GM19025 (cell line): Measurements from ENCODE around the gene CFAP73.

Experiments
- ATAC-seq: cut with Tn5 transposase; IDR thresholded peaks from one replicate; pipeline ENCODE4 v1.9.1; 2021; ENCODE audit warnings: mild to moderate bottlenecking, low read depth, moderate library complexity; ENCODE audit not compliant: unreplicated experiment

The CFAP73 gene

DNA sequence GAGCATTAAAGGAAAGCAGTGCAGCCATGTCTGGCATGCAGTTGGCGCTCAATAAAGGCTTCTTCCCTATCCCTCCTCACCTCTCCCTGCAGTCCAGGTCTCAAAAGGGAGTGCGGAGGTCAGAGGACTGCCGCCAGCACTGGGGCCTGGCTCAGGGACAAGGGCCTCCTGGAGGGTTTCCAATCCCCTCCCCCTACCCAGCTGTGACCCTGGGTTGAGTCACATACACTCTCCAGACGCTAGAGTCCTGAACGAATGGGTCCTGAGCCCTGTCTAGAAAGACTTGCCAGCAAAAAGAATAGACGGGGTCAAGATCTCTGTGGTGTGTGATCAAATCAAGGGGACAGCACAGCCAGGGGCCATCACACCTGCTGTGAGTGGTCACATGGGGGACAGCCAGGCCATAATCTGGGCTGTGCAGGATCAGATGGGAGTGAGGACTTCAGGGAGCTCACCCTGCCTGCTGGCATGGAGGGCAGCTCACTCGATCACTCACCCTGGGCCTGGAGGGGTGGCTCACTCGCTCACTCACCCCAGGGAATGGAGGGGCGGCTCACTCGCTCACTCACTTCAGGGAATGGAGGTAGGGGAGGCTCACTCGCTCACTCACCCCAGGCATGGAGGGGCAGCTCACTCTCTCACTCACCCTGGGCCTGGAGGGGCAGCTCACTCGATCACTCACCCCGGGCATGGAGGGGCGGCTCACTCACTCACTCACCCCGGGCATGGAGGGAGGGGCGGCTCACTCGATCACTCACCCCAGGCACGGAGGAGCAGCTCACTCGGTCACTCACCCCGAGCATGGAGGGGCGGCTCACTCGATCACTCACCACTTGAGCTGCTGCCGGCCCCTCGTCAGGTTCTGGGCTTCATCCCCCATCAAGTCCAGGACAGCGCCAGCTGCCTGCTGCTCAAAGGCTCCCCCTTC is 12.8 kb downstream of the CFAP73 start:
- ATAC-seq, result no peak

DNA sequence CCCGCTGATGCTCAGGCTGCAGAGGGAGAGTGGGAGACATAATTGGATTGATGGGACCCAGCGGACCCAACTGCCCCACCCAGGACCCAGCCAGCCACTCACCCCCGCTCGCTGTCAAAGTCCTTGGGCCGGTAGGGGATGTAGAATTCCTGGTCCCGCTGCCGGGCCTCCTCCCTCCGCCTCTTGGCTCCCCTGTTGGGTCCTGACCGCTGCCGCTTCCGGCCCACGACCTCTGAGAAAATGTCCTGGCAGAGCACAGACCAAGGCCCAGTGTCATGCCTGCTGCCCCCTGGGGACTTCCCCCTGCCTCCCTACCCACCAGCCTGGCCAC is 13.5 kb downstream of the CFAP73 start:
- ATAC-seq, result no peak

DNA sequence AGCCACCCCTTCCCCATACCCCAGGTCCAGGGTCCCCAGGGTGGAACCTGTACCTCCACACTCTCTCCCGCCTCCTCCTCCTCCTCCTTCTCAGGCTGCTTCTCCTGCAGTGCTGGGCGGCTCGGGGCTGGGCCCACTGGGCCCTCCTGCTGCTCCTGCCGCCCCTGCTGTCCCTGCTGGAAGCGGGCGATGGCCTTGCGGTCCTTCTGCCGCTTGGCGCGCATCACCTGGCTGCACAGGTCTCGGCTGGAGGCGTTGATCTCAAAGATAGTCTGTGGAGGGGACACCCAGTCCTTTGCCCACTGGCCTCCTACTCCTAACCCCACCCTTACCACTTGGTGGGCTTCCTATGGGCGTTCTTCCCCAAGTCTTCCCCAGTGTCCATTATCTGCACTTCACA is 14.5 kb downstream of the CFAP73 start:
- no peak for ATAC-seq

DNA sequence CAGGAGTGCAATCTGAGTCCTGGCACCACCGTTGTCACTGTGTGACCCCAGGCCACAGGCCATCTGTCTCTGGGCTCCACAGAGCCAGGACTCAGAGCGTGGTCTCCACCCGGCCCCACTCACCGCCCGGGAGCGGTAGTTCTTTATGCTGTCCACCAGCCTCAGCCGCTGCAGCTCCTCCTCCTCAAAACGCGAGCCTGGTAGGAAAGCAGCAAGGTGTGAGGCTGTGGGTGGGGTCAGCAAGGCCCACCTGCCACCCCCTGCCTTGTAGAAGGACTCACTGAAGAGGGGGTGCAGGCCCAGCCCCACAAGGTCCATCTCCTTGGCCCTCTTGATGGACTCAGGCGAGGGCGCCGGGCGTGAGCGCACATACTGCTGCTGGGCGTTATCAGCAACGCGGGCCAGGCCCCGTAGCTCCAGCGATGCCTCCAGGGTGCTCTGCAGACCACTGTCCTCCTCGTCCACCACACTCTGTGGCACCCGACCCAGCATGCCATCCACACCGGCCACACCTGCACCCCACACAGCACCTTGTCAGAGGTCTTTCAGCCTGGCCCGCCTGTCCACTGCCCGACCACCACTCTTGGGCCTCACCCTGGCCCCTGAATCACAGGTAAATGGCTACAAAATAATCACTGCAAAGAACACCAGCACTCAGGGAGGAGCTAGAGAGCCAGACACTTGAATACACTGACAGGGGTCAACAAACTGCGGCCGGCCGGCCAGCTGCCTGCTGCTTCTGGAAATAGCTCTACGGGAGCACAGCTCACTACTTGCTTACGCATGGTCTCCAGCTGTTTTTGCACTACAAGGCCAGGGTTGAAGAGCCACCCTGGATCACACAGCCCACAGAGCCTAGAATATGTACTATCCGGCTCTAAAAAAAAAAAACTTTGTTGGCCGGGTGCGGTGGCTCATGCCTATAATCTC is 16.3 kb downstream of the CFAP73 start:
- ATAC-seq, result no peak

DNA sequence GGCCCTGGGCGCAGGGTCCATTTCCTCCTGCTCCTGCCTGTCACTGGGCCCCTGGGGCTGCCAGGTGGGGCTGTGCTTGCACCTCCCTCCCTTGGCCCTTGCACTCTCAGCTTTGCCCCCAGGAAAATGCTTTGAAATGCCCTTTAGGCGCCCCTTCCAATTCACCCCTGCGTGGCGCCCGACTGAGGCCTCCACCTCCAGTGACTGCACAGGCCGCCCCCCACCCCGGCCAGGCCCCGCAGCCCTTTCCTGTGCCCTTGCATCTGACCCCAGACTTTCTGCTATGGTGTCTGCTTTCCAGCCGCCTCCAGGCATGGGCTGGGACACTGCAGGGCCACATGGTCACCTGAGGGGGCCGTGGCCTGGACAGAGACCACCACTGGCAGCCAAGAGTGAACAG is 18.3 kb downstream of the CFAP73 start:
- ATAC-seq, result no peak

DNA sequence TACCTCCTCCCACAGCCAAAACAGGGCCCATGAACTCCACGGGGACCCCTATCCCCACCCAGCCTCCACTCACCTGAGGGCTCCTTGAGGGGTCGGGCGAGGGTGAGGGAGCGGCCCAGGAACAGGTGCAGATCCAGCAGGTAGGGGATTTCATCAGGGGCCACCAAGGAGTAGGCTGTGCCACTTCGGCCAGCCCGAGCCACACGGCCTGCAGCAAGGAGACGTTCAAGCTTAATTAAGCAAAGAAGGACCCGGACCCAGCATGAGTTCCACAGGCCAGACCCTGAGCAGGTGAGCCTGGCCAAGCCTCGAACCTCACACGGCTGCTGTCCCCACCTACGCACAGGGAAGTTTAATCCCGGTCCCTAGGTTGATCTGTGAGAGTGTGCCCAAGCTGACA is 20.2 kb downstream of the CFAP73 start:
- ATAC-seq, result no peak

DNA sequence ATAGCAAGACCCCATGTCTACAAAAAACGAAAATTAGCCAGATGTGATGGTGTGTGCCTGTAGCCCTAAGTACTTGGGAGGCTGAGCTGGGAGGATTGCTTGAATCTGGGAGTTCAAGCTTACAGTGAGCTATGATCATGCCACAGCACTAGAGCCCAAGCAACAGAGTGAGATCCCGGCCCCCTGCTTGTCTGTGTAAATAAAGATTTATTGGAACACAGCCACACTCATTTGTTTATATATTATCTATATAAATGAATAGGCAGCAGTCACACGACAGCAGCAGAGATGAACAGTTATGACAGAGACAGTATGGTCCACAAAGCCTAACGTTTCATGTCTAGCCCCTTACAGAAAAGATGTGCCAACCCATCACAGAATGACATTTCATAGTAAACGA is 20.9 kb downstream of the CFAP73 start:
- no peak for ATAC-seq

DNA sequence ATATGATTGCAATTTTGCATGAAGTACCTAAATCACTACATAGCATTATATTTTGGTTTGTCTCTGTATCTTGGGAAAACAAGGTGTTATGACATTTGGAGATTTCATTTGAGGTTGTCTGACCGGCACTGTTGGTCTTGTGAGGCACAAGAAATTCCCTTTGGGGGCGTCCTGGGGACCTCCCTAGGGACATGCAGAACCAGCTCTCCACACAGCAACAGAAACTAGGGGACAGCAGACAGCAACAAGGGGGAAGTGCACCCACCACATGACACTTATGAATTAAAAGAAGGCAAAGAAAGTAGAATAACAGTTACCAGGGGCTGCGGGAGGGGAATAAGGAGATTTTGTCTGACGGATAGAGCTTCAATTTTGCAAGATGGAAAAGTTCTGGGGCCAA is 21.4 kb downstream of the CFAP73 start:
- no peak for ATAC-seq

DNA sequence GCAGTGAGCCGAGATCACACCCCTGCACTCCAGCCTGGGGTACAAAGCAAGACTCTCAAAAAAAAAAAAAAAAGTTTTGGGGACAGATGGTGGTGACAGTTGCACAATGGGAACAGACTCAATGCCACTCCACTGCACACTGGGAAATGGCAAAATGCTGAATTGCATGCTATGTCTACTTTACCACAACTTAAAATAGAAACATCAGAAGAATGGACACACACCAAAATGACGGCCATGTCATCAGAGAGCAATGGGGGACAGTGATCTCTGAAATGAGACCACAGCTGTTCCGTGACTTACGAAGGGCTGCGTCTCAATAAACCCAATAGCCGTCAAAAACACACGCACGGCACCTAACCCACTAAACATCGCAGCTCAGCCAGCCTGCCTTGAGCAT is 22.0 kb downstream of the CFAP73 start:
- ATAC-seq, result no peak

DNA sequence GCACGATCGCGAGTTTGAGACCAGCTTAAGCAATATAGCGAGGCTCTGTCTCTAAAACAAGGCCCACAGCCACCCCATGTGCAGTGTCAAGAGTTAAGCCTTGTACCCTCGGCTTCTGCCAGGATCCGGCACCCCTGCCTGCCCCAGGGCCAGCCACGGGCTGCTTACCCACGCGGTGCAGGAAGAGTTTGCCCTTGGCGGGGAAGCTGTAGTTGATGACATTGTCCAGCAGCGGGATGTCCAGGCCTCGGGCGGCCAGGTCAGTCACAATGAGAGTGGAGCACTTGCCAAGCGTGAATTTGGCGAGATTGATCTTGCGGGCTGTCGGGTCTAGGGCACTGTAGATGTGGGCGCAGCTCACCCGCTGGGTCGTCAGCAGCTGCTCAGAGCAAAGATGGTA is 22.7 kb downstream of the CFAP73 start:
- ATAC-seq, result no peak

DNA sequence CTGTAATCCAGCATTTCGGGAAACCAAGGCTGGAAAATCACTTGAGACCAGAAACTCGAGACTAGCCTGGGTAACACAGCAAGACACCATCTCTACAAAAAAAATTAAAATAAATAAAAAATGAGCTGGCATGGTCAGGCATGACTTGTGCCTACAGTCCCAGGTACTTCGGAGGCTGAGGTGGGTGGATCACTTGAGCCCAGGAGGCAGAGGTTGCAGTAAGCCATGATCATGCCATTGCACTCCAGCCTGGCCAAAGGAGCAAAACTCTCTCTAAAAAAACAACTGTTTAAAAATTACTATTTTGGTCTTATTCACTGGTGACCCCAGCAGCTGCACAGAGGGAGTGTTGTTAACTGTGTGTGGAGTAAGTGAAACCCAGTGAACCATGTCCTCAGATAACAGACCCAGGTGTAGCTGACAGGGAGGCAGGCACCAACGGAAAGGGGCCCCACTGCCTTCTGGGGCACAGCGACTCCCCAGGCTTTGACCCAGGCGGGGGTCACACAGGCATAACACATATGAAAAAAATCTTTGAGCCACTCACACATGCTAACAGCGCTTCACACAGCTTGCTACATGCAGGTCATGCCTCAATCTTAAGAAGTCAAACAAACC is 23.7 kb downstream of the CFAP73 start:
- ATAC-seq, result no peak

DNA sequence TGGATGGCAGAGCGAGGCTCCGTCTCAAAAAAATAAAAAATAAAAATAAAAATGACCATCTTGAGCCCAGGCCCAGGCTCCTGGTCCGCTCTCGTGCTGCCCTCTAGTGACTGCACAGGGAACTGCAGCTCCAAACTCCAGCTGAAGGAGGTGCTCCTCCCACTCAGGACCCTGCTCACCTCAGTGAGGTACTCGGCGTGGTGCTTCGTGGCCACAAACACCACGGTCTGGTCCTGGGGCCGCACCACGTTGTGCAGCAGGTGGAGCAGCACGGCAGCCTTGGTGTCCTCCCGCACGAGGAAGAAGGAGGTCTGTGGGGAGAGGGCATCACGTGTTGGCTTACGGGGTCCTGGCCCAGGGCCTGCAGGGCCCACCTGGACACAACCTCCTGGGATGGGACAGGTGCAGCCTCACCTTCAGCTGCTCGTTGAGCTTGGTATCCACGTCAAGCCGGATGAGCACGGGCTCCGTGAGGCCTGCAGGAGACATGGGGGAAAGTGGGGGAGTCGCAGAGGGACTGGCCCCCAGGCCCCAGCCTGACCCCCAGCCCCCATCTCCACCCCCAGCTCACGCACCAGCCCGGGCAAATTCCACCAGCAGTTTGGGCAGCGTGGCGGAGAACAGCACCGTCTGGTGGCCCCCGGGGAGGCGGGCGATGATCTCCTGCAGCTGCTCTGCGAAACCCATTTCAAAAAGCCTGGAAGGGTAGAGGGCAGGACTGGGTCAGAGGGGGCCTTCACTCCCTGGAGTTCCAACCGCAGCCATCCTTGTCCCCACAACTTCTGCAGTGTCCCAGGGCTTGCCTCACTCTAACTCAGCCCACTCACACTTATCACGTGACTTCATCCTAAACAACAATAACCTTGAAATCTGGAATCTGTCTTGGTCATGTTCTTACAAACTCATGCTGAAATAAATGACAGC is 25.2 kb downstream of the CFAP73 start:
- ATAC-seq, result no peak

DNA sequence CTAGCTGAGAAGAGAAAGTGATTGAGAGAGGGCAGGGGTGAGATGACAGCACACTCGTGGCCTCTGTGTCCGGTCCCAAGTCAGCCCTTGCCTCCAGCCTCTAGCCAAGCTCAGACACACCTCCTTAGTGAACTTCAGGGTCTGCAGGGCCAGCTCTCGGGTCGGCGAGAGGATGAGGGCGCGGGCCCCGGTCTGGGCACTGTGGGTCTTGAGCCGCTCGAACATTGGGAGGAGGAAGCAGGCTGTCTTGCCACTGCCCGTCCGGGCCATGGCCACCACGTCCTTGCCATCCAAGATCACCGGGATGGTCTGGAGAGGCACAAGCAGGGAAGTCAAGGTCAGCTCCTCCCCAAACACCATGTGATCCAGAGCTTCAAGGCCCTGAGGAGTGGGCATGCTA is 29.5 kb downstream of the CFAP73 start:
- no peak for ATAC-seq

DNA sequence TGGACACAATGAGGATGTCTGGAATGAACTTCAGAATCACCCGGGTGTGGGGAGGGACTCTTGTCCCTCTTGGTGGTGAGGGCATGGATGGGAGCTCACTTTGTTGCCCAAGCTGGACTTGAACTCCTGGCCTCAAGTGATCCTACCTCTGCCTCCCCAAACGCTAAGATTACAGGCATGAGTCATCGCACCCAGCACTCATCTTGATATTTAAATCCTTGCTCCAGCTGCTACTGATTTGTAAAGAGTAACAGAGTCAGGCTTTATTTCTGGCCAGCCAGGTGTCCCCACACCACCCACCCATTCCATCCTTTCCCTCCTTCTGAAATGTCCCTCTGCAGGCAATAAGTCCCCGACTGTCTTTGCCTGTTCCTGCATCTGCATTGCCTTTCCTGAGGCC is 30.8 kb downstream of the CFAP73 start:
- ATAC-seq, result no peak

DNA sequence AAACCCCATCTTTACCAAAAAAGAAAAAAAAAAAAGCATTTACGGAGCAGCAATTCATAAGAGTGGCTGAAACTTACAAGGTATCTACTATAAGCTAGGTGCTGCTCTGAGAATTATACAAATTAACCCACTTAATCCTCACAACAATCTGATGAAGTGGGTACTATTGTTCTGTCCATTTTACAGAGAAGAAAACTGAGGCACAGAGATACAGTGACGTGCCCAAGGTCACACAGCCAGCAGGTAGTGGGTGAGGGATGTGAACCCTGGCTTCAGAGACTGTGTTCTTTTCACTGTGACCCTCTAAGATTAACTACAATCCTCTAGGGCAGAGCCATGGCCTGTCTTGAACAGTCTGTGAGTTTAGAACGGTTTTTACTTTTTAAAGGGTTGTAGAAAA is 32.5 kb downstream of the CFAP73 start:
- ATAC-seq, result no peak

DNA sequence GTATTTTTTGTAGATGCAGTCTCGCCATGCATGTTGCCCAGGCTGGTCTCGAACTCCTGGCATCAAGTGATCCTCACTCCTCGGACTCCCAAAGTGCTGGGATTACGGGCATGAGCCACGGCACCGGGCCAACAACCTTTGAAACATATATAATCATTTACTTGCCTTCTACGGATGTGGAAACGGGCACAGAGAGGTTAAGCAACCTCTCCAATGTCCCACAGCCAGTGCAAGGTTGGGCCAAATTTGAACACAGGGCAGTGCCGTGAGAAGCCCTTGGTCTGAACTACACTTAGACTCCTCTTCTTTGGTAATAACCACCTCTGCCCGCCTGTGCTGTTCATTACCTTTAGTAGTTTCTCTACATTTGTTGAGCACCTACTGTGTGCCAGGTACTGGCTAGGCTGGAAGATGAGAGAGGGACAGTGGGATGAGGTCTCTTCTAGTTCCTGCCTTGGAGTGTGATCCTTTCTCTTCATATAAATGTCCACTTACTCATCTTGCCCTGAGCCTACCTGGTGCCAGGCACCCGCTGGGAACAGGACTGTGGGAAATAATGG is 33.6 kb downstream of the CFAP73 start:
- ATAC-seq, result no peak

DNA sequence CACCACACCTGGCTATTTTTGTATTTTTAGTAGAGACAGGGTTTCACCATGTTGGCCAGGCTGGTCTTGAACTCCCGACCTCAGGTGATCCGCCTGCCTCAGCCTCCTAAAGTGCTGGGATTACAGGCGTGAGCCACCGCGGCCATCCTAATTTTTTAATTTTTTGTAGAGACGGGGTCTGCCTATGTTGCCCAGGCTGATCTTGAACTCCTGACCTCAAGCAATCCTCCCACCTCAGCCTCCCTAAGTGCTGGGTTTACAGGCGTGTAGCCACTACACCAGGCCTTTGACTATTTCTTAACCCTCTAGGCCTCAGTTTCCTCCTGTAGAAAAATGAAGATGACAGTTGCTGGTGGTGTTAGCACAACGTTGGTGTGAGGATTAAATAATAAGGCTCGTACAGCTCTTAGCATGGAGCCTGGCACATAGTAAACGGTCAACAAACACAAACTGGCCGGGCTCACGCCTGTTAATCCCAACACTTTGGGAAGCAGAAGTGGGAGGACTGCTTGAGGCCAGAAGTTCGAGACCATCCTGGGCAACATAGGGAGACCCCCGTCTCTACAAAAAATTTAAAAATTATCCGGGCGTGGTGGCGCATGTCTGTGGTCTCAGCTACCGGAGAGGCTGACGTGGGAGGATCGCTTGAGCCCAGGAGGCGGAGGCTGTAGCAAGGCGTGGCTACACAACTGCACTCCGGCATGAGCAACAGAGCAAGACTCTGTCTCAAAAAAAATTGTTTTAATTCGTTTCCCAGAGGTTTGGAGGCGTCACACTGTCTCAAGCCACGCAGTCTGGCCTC is 34.8 kb downstream of the CFAP73 start:
- ATAC-seq, result peak; percentile 38

DNA sequence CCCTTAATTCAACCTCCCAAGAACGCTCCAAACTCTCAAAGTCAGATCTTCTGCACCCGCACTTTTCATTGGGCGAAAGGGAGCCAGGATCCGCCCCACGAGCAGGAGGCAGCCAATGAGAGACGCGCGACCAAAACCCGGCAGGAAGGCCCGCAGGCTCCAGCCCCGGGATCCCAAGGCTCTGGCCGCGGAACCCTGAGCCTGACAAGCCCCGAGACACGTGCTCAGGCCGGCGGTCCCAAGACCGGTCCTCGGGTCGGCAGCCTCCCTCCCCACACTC is 35.3 kb downstream of the CFAP73 start:
- ATAC-seq, result peak; percentile 73
